ENCODE data around the gene RGS3.

Gene RGS3

DNA sequence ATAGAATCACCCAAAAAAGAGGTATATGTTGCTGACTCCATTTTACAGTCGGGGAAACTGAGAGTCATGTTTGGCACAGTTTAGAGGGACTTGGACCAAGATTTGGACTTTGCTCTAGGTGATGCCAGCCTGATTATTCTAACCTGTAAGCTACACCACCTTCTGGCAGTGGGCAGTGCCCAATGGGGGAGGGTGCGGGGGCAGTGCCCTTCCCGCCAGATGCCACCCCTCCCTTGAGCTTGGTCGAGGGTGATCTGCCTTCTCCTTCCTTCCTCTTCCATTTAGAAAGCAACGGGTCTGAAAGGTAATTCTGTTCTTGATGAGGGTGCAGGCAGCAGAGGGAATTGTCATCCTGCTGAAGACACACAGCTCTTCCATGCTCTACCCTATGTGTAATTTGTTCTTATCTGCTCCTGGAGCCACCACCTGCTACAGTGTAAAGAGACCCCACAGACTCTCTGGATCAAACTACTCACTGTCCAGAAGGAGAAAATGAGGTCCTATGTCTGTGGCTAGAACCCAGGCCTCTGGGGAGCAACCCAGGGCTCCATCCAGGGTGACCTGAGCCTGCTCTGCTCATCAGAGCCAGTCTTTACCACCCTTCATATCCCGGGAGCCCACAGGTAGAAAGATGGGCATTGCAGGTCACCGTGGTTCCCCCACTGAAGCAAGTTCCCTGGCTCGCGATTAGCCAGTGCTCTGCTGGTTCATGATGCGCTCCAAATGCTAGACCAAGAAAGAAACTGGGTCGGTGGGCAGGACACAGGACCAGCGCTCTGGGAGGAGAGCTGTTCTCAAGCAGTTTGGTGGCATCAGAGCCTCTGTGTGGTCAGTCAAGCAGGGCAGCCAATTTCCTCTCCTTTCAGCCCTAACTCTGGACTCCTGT lies 156.2 kb downstream of the RGS3 start:
- no peak overlapping the region for H3K4me3 ChIP-seq (ENCODE audit: low read length)
- DNase-seq (ENCODE audit: low read depth, low spot score), result no peak

- H3K4me3 ChIP-seq (ENCODE audit: low read length), result no peak overlapping the region
- no peak for DNase-seq (ENCODE audit: low read depth, low spot score)
Observed at GRCh38 chr9:113620377-113621161, 157.0 kb downstream of the RGS3 start.

DNA sequence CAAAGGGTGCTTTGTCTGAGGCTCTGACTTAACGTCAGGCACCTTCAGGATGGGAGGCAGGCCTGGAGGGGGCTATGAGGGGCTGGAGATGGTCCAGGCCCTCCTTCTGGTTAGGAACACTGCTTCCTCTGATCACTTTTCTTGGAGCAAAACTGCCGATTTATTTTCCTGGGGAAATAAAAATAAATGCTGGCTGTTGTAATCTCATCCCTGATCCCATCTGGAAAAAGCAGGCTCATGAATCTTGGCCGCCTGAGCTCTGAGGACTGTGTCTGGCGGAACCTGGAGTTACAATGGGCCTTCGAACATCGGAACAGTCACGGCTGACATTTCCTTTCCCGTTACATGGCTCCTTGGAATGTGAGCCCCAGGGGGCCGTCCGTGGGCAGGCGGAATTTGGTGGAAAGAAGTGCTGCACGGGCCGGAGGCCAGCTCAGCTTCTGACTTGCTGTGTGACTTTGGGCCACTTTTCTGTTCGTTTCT lies 157.8 kb downstream of the RGS3 start:
- no peak for DNase-seq (ENCODE audit: low read depth, low spot score)
- no peak overlapping the region for H3K4me3 ChIP-seq (ENCODE audit: low read length)

DNA sequence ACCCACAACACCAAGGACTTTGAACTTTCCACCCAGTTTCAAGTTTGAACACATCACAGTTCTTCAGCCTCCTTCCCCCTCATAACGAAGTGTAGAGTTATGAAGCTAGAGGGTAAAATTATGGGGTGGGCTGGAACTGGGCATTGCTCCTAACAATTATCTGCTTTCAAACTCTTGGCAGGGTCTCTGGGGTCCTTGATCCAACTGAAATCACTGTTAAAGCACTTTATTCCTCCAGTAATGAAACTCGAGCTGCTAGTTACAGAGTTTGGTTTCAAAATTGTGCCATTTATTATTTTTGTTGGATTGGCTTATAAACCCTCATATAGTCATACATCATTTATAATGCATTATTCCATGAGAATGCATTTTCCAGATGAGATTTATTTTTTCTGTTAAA lies 158.5 kb downstream of the RGS3 start:
- no peak overlapping the region for H3K4me3 ChIP-seq (ENCODE audit: low read length)
- DNase-seq (ENCODE audit: low read depth, low spot score), result no peak

DNA sequence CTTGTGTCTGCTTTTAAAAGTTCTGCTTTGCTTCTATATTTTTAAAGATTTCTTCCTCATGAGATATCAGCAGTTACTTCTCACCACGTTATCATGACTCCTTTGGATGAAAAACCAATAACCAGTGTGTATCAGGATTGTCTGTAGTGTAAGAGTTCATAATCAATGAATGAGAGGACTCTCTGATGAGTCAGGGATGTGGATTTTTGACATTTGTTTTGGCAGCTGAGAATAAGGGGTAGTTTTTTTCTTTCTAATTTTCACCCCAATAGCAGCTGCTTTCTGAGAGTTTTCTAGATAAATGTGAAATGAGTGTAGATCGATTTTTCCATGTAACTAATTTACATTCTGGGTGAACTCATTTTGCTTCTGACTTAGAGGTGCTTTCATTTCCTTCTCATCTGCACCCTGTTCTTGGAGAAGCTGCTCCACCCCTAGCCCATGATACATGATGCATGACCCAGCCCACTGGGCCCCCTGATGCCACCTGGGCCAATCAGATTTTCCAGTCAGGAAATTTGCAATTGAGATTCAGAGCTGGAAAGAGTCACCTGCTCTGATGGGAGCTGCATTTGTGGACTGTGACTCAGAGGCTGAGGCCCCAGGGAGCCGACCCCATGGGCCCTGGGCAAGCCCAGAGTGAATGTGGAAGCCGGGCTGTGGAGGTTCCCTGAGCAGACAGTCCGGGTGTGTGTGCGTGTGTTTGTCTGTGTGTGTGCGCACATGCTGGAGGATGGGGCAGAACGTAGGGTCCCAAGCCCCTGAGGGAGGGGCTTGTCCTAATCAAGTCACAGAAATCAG lies 159.3 kb downstream of the RGS3 start:
- no peak overlapping the region for H3K4me3 ChIP-seq (ENCODE audit: low read length)
- no peak for DNase-seq (ENCODE audit: low read depth, low spot score)

DNA sequence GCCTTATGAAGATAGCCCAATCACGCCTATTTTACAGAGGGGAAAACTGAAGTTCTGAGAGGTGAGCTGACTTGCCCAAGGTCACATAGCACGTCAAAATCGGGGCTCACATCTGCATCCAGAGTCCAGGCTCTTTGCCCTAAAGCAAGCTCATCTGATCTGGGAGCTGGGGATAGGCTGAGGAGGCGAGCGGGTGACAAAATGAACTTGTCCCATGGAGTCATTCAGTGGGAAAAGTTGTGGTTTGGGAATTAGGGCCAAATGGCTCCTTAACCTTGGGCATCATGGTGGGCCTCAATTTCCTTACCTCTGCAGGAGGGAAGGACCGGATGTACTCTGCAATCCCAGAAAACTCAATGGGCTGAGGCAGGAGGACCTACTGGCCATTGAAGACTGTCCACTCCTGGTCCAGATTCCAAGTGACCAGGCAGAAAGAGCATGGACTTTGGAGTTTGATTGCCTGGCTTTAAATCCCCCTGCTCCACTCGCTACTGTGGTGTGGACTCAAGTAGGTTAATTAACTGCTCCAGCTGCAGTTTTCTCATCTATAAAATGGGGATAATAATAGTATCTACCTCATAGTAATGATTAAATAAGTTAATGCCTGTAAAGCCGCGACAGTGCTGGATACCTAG lies 160.4 kb downstream of the RGS3 start:
- H3K4me3 ChIP-seq (ENCODE audit: low read length), result no peak overlapping the region
- DNase-seq (ENCODE audit: low read depth, low spot score), result no peak

- H3K4me3 ChIP-seq (ENCODE audit: low read length), result no peak overlapping the region
- no peak for DNase-seq (ENCODE audit: low read depth, low spot score)
Observed at GRCh38 chr9:113624721-113625120, 161.2 kb downstream of the RGS3 start.

GRCh38 chr9:113625486-113625885 lies 162.0 kb downstream of the RGS3 start:
- DNase-seq (ENCODE audit: low read depth, low spot score), result no peak

GRCh38 chr9:113626735-113627495 lies 163.4 kb downstream of the RGS3 start:
- DNase-seq (ENCODE audit: low read depth, low spot score), result no peak
- H3K4me3 ChIP-seq (ENCODE audit: low read length), result no peak overlapping the region

More at GRCh38 chr9:113625486-113625885, 162.0 kb downstream of the RGS3 start:
- H3K4me3 ChIP-seq (ENCODE audit: low read length), result no peak overlapping the region

- no peak overlapping the region for H3K4me3 ChIP-seq (ENCODE audit: low read length)
- no peak for DNase-seq (ENCODE audit: low read depth, low spot score)
Observed at GRCh38 chr9:113628621-113629020, 165.1 kb downstream of the RGS3 start.

DNA sequence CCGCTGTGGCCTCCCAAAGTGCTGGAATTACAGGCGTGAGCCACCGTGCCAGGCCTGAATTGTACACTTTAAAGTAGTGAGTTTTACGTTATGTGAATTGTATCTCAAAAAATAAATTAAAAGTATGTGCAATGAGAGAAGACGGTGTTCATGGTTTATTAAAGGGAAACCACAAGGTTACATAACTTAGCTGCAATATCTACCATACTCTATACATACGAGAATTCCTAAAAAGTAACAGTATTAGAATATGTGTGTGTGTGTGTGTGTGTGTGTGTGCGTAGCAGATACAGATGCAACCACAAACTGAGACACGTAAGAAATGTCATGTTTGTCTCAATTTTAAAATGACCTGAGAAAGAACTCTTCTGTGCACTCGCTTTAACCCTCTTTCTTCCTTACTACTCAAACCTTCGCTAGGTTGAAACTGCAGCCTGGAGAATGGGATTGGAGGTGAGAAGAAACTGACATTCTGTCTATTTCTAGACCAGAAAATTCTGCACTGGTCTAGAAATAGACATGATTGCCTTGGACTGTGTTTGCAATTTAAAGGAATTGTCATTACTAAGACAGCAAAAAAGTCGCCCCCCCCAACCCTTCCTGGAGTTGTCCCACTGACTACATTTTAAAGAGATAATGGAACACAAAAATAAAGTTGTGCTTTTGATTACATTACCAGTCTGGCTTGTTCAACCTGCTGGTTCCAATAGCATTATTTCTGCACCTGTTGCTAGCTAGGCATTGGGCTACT lies 167.0 kb downstream of the RGS3 start:
- H3K4me3 ChIP-seq (ENCODE audit: low read length), result no peak overlapping the region
- DNase-seq (ENCODE audit: low read depth, low spot score), result no peak

GRCh38 chr9:113631137-113631765 lies 167.7 kb downstream of the RGS3 start:
- no peak overlapping the region for H3K4me3 ChIP-seq (ENCODE audit: low read length)
- DNase-seq (ENCODE audit: low read depth, low spot score), result no peak

DNA sequence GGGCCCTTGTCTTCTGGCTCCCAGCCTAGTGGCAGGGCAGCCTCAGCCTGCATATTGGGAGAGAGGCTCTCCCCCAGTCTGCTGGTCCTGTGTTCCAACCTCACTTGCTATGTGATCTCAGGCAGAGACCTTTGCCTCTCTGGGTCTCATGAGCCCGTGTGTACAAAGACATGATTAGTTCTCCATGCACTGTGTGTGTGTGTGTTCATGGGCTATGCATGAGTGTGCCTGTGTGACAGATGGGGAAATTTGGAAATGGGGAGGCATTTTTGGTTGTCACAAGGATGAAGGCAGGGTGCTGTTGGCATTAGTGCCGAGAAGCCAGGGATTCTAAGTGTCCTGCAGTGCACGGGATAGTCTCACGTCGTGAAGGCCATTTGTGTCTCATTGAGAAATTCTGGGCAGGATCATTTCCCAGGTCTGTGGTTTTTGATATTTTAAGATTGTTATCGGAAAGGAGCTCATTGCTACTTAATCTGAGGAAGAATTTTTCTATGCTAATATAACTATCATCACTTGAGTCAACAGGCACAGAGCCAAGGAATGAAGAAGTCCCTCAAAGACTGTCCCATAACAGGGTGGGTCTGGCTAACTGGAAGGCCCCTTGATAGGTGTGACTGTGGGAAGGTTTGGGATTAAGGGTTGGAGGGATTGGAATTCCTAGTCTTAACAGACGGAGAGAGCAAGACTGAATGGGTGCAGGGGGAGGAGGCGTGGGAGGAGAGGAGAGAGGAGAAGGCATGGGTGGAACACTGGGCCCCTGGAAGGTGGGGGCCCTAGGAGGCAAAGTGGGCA lies 168.5 kb downstream of the RGS3 start:
- DNase-seq (ENCODE audit: low read depth, low spot score), result no peak
- H3K4me3 ChIP-seq (ENCODE audit: low read length), result no peak overlapping the region

GRCh38 chr9:113632776-113633590 lies 169.5 kb downstream of the RGS3 start:
- no peak for DNase-seq (ENCODE audit: low read depth, low spot score)
- no peak overlapping the region for H3K4me3 ChIP-seq (ENCODE audit: low read length)

GRCh38 chr9:113633782-113634595 lies 170.5 kb downstream of the RGS3 start:
- H3K4me3 ChIP-seq (ENCODE audit: low read length), result no peak overlapping the region
- DNase-seq (ENCODE audit: low read depth, low spot score), result no peak

All from Jurkat, Clone E6-1 (cell line).